Glomerular visceral epithelial cell (primary cell): ENCODE data around the gene ZCCHC14.

Experiments
- DNase-seq: peaks from one replicate; pipeline ENCODE4 v3.0.0-alpha.2; 2016; ENCODE audit errors: extremely low spot score

Gene ZCCHC14

GRCh38 chr16:87457061-87457611, 35.7 kb downstream of the ZCCHC14 start:
- DNase-seq: peak; percentile 72

- DNase-seq: no peak
Observed at GRCh38 chr16:87454391-87454790, 38.4 kb downstream of the ZCCHC14 start.

DNA sequence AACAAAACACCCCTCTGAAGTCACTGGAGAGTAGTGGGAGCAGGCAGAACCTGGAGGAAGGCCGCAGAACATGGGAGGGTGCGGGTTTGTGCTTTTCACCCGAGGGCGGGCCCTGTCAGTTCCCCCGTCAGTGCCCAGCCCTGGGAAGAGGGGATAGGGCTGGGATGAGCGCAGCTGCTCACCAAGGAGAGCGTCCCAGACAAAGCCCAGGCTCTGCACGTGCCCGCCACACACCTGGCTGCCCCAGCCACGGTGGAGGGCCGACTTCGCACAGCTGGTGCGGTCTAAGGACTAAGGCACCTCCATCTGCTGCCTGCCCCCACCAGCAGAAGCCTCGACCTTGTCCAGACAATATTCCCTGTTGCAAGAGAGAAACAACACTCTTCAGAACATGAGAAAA, 39.5 kb downstream of the ZCCHC14 start:
- no peak for DNase-seq

DNA sequence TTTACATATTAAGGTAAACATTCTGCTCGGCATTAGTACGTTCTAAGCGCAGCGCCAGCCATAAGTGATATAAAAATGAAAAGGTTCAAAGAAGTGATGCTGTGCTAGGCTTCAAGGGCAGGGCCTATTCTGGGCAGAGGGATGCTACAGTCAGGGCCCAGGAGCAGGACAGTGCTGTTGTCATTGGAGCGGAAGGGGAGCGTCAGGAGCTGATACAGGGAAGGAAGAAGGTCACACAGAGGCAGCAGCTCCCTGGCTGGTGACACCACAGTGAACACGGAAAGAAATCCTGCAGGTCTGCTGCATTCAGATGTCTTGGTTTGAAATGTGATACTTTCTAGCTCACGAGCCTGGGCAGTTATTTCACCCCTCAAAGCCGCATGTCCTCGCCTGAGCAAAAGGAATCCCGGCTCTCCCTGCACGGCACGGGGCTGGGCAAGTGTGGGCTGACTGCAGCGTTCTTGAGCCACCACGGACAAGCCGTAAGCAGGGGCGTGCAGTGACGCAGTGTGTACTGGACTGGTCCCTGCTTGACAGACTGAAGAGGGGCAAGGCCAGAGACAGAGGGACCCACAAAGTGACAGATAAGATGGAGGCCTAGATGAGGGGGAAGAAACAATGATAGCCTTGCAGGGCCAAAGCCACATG, 41.1 kb downstream of the ZCCHC14 start:
- DNase-seq: no peak

- DNase-seq: no peak
Observed at GRCh38 chr16:87448866-87449265, 44.0 kb downstream of the ZCCHC14 start.

DNA sequence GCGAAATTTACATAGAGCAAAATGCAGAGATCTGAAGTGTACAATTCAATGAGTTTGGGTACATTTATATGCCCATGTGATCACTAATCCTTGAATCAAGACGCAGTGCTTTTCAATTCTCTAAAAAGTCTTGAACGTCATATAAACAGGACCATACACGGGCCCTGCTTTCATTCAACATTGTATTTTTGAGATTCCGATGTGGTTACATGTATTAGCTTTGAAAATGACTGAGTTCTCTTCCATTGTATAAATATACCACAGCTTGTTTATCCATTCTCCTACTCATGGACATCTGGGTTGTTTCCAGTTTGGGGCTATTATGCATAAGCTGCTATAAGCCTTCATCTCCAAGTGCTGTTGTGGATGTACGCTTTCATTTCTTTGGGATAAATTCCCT, 45.5 kb downstream of the ZCCHC14 start:
- no peak for DNase-seq

- DNase-seq: no peak
Observed at GRCh38 chr16:87446479-87446878, 46.3 kb downstream of the ZCCHC14 start.

- DNase-seq: no peak
Observed at GRCh38 chr16:87445486-87445885, 47.3 kb downstream of the ZCCHC14 start.

GRCh38 chr16:87443964-87444363, 48.9 kb downstream of the ZCCHC14 start:
- DNase-seq: no peak

DNA sequence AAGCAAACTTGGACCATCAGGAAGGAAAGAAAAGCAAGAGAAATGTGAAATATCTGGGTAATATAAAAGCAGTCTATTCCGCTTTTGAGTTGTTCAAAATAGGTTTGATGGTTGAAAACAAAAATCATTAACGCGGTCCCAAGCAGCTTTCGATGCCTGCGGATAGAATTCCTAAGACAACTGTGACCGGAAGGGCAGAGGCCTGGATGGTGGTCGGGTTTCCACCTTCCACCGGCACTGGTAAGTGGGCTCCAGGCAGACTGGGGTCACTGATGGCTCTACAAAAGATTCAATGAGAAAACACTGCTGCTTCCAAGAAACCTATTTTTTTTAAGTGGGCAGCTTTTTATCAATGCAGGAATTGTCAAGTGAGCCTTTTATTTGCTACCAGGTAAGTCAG, 49.8 kb downstream of the ZCCHC14 start:
- no peak for DNase-seq

DNA sequence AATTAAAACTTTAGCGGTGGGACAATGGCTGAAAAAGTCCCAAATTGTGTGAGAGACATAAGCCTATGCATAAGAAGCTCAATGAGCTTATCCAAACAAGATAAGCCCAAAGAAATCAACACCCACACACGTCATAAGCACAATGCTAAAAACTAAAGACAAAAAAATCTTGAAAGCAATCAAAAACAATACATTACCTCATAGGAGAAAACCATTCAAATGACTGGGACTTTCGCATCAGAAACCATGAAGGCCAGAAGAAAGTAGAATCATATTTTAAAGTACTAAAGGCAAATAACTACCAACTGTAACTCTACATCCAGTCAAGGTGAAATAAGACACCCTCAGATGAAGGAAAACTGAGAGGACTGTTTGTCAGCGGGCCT, 50.2 kb downstream of the ZCCHC14 start:
- DNase-seq: no peak

DNA sequence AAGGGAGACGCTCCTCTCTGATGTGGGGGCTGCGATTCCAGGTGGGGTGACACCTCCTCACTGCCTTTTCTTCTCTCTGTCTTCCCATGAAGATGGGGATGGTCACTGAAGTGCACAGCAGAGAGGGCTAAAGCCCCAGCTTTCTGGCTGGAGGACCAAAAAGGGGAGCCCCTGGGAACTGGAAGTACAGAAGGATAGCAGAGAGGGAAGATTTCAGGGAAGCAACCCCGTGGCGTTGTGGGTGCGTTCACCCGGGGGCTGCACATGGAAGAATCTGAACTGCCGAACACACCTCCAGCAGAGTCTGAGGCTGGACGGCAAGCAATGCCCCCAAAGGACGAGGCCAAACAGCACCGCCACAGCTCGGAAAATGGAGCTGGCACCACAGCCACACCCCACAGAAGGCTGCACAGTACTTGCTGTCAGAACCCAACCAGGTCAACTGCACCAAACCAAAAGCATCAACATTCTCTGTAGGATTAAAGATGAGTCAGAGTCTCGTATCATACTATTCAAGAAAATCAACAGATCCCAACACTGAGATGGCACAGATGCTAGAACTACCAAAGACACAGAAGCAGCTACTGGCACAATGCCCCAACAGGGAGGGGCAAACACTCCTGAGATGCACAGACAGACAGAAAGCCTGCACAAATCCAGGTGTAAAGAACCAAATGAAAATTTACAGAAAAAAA, 50.8 kb downstream of the ZCCHC14 start:
- DNase-seq: no peak

GRCh38 chr16:87439926-87440325, 52.9 kb downstream of the ZCCHC14 start:
- DNase-seq: no peak

DNA sequence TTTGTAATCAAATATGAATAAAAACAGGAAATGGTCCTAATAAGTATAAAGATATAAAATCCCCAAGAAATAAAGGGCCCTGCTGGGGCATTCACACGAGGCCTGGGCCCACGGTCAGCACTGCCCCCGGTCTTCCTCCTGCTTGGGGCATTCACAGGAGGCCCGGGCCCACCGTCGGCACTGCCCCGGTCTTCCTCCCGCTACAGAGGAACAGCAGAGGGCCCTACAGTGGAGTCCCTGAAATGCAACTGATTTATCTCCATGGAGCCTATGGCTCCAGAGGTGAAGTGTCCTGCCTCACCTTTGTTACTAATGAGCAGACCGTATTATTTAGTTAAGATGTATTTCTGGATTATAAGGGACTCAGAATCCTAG, 54.2 kb downstream of the ZCCHC14 start:
- no peak for DNase-seq

GRCh38 chr16:87437911-87438610, 54.8 kb downstream of the ZCCHC14 start:
- DNase-seq: no peak

GRCh38 chr16:87437327-87437726, 55.5 kb downstream of the ZCCHC14 start:
- DNase-seq: no peak

- DNase-seq: no peak
Observed at GRCh38 chr16:87436225-87437172, 56.3 kb downstream of the ZCCHC14 start.

DNA sequence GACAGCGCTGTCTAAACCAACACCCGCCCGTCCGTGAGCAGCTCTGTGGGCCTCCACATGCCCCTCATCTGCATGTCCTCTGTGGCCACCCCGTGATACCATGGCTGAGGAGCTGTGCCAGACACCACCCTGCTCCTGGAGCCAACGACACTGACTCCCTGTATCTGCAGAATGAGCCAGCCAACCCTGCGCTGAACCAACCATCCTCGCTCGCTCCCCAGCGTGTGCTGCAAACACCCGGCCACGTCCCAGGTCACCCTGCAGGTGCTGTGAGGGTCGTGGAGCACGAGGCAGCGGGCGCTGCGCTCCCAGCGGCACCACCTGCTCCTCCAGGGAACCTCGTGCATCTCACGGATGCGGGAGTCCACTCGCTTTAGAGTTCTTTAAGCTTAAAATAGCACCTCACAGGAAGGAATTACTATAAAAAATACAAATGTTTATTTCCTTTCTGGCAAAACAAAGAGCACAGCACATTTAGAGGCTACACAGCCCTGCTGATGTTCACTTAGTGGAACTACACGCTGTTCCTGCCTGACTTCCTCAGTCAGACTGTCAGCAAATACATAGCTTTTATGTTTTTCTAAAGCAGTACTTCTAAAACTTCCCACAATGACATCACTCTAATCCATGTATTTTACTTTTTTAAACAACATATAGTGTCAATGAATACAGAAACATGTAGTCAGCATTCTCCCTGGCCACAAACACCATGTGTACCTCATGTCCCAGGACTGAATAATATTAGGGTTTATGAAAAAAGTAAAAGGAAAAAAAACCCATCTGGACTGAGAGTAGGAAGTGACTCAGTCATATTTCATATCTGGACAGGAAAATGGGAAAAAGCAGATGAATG, 57.2 kb downstream of the ZCCHC14 start:
- DNase-seq: peak; percentile 11

- DNase-seq: no peak
Observed at GRCh38 chr16:87434146-87434667, 58.6 kb downstream of the ZCCHC14 start.

GRCh38 chr16:87432330-87432915, 60.4 kb downstream of the ZCCHC14 start:
- DNase-seq: no peak
